ENCODE data around the gene SPOCK1. TPM values are rescaled to one million over a fixed set of nuclear protein-coding genes. Genes with fewer than 3 reads are reported as not detected.

The SPOCK1 gene
- total RNA-seq, 1 donor from 2014 or later: 43.4 TPM

GRCh38 chr5:137201876-137202275, 297.2 kb downstream of the SPOCK1 start:
- no peak for DNase-seq (ENCODE audit: low spot score)
- intact Hi-C loops (cut with DNase I): no loop called here

DNA sequence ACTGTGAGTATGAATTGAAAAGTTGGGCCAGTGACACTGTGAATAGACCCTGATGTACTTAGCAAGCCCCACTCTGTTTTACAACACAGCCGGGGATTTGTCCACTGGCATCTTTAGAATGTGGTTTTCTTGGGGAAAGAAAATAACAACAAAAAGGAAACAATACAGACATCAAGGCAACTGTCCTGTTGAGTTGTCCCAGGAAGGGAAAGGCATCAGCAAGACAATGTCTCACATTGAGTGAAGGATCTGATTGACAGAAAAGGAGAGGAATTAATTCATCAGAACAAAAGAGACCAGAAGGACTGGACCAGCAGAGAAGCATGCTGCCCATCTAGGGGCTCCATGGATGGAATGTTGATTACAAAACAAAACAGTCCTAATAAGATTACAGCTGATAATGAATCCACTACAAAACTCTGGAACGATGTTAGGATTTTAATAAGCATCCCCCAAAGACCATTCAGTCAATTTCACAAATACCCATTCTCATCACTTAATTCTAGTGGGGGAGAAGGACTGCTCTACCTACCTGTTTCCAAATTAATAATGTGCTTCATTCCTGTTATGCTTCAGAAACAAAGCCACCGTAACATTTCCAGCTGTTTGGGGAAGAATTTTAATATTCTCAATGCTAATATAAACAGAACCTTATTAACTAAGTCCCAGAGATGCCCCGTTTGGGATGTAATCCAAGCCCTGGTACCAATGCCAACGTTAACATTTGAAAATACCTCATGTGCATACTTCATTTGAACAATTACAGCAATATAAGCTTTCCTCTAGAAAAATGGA, 298.0 kb downstream of the SPOCK1 start:
- intact Hi-C loops (cut with DNase I): no loop called here
- DNase-seq (ENCODE audit: low spot score): no peak

GRCh38 chr5:137199966-137200365, 299.2 kb downstream of the SPOCK1 start:
- intact Hi-C loops (cut with DNase I): no loop called here
- no peak for DNase-seq (ENCODE audit: low spot score)

GRCh38 chr5:137199201-137199600, 299.9 kb downstream of the SPOCK1 start:
- intact Hi-C loops (cut with DNase I): no loop called here
- DNase-seq (ENCODE audit: low spot score): no peak

DNA sequence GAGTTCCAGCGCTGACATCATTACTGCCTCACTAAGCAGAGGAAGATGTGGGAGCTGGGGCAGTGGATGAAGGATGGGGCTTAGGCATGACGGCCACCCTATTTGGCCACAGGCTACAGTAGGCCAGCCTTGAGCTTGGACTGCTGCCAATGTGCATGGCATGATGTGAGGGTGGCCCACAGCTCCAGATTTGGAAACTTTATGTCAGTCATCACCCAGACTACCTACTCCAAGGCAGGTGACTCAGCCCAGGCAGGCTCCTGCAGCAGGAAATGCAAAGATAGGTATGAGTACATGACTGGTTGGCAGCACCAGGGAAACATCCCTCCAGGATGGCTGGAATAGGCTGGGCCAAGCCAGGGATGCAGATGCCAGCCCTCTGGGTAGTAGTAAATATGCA, 303.6 kb downstream of the SPOCK1 start:
- intact Hi-C loops (cut with DNase I): no loop called here
- DNase-seq (ENCODE audit: low spot score): no peak

DNA sequence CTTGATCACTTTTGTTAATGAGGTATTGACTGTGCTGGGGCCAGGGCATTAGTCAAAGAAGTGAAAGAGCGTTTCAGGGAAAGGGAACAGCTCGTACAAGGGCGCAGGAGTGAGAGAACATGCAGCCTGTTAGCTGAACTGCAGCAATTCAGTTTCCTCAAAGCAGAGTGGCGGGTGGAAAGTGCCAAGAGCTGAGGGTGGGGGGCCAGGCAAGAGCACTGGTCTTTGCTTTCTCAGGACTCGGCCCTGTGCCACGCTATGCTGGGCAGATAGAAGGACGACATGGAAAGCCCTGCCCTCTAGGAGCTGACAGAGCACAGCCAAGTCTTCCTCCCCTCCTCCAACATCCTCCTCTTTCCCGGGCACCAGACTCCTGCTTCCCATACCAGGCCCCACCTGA, 304.8 kb downstream of the SPOCK1 start:
- DNase-seq (ENCODE audit: low spot score): no peak
- intact Hi-C loops (cut with DNase I): no loop called here

DNA sequence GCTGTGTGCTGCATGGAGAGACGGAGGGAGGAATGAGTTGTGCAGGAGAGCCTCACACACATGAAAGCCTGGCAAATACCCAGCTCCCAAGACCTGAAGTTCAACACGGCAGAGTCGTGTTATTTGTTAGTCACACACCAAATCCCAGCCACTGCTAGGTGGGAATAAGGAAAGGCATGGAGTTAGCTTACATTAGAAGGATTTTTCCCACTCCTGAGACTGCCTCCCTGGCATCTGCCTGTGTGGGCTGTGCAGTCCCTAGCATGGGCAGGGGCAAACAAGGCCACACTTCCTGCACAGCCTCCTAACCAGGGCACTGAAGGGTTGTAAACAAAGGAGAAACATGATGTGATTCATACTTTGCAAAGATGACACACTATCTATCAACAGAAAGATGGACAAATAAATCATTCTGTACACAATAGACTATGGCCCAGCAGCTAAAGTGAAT, 306.8 kb downstream of the SPOCK1 start:
- DNase-seq (ENCODE audit: low spot score): no peak
- intact Hi-C loops (cut with DNase I): no loop called here

DNA sequence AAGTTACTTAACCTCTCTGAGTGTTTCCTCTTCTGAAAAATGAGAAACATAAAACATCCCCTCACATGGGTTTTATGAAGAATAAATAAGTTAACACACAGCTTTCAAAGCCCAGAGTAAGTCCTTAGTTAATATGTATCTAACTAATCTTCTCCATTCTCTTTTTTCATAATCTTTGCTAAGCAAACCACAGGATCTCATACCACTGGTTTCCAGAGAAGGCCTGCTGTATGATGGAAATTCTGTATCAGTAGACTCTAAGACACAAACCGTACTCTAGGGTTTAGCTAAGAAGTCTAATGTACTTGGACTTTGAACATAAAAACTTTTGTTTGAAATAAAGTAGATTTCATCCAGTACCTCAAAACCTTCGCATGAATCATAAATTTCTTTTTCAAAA, 307.9 kb downstream of the SPOCK1 start:
- no peak for DNase-seq (ENCODE audit: low spot score)

DNA sequence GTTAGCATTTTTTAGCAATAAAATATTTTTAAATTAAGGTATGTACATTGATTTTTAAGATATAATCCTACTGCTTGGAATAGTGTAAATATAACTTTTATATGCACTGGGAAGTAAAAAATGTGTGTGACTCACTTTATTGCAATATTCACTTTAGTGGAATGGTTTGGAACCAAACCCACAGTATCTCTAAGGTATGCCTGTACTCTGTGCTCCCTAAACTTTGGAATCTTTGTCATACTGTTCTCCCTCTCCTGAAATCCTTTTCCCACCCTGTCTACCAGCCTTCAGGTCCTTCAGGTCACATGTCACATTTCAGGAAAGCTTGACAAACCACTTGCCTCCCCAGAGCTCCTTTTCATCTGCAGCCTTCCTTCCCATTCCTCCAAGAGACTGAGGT, 308.7 kb downstream of the SPOCK1 start:
- intact Hi-C loops (cut with DNase I): no loop called here

More for the DNA sequence above, 307.9 kb downstream of the SPOCK1 start:
- intact Hi-C loops (cut with DNase I): no loop called here

DNA sequence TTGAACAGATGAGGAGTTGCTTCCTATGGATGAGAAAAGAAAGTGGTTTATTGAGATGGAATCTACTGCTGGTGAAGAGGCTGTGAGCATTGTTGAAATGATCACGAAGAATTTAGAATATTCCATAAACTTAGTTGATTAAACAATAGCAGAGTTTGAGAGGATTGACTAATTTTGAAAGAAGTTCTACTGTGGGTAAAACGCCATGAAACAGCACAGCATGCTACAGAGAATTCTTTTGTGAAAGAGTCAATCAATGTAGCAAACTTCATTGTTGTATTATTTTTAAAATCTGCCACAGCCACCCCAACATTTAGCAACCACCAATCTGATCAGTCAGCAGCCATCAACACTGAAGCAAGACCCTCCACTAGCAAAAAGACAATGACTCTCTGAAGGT, 309.1 kb downstream of the SPOCK1 start:
- intact Hi-C loops (cut with DNase I): no loop called here
- DNase-seq (ENCODE audit: low spot score): no peak

More for the DNA sequence above, 308.7 kb downstream of the SPOCK1 start:
- DNase-seq (ENCODE audit: low spot score): no peak

- intact Hi-C loops (cut with DNase I): no loop called here
- no peak for DNase-seq (ENCODE audit: low spot score)
These were observed 310.6 kb downstream of the SPOCK1 start for GRCh38 chr5:137188566-137188965.

- intact Hi-C loops (cut with DNase I): no loop called here
- no peak for DNase-seq (ENCODE audit: low spot score)
These were observed 312.2 kb downstream of the SPOCK1 start for GRCh38 chr5:137186759-137187461.

GRCh38 chr5:137185193-137185592, 313.9 kb downstream of the SPOCK1 start:
- DNase-seq (ENCODE audit: low spot score): no peak
- intact Hi-C loops (cut with DNase I): no loop called here

DNA sequence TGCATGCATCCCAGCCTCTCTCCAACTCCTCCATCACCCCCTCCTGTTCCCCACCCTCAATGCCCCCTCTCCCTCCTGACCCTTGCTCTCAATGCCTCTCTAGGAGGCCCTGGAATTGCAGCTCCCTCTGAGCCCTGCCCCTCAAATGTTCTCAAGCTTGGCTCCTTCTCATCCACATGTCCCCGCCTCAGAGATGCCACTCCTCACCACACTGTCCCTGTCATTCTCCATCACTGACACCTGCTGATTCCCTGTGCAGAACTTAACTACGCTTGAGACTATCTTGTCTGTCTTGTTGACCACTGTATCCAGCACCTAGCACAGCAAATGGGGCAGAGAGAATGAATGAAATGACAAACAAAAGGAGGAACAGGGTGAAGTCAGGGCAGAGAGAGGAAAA, 314.4 kb downstream of the SPOCK1 start:
- intact Hi-C loops (cut with DNase I): no loop called here
- no peak for DNase-seq (ENCODE audit: low spot score)

GRCh38 chr5:137182576-137182975, 316.6 kb downstream of the SPOCK1 start:
- intact Hi-C loops (cut with DNase I): no loop called here
- no peak for DNase-seq (ENCODE audit: low spot score)

DNA sequence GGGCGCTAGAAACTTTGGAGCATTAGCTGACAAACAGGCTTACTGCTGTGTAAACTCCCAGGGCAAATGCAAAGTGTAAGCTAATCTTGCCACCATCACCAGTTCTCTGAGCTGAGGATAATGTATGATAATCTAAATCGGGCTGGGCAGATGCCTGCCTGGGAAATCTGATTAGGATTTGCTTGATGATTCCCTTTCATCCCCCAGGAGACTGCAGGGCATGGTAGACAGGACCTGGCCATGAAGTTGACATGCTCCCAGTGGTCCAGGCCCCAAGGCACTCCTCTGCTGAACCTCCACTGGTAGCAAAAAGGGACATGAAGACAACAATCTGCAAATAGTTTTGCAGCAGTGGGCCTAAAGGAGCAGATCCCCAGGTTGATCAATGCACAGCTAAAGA, 317.5 kb downstream of the SPOCK1 start:
- DNase-seq (ENCODE audit: low spot score): no peak
- intact Hi-C loops (cut with DNase I): no loop called here

DNA sequence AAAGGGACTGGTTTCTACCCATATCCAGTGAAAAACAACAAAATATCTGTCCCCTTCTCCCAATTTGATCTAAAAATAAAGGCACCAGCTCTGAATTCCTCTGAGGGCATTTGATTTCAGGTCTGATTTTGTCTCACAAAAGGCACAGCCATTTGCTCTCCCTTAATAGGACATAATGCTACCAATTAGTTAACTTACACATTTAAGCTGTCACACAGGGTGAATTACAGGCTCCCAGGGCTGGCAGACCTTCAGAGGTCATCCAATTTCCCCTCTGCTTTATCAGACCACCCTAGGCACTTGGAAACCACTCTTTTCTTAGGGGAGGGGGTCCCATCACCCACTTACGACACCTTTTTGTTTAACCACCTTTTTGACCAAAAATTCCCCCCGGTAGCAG, 319.9 kb downstream of the SPOCK1 start:
- intact Hi-C loops (cut with DNase I): no loop called here
- DNase-seq (ENCODE audit: low spot score): no peak

DNA sequence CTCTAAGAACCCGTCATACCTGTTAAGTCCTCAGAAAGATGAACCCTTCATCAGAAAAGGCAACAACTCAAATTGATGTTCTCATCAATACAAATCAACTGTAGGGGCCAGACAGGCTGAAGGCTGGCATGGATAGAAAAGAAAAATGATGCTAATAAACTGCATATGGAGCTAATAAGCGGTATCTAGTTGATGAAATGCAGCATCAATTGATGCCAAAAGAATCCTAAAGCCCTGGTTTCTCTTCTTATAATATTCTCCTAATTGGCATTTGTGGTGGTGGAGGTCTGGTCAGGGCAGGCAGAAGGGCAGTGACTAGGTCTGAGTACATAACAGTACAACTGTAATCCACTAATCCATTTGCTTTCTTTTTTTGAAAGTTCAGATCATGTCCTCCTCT, 322.5 kb downstream of the SPOCK1 start:
- intact Hi-C loops (cut with DNase I): no loop called here
- no peak for DNase-seq (ENCODE audit: low spot score)

DNA sequence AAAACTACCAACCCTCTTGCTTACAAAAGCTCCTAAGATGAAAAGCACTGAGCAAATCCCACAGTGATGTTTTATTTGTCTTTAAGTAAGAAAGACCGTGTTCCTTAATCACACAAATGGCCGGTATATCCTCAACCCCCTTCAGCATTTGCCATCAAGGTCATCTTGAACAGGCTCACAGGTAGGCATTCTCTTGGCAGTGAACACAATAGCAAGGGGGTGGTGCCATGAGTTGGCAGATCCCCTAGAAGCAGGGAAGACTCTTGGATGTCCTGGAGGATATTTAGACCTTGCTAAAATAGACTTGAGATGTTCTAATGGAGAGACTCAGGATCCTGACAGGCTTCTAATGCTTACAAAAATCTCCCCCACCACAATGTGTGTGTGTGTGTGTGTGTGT, 323.0 kb downstream of the SPOCK1 start:
- no peak for DNase-seq (ENCODE audit: low spot score)
- intact Hi-C loops (cut with DNase I): no loop called here

DNA sequence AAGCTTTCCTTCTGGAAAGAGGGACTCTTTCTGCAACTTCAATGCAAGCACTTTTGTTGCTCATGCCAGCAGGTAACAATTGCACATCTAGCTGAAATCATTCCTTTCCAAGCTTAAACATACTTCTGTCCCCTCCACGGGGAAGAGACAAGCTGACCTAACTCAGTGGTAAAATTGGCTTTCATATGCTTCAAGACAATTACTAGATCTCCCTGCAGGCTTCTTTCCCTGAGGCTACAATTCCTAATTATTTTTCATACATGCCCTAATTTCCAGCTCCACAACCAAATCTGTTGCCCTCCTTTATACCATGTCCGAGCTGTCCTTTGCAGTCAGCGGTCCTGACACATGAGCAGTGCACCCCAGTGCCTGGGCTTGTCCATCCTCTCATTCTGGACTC, 324.9 kb downstream of the SPOCK1 start:
- intact Hi-C loops (cut with DNase I): no loop called here
- DNase-seq (ENCODE audit: low spot score): no peak

- intact Hi-C loops (cut with DNase I): no loop called here
- DNase-seq (ENCODE audit: low spot score): no peak
These were observed 326.9 kb downstream of the SPOCK1 start for GRCh38 chr5:137172258-137172657.
